Thyroid gland (tissue), 4 donors: ENCODE results near the gene TES. TPM values are rescaled to one million over a fixed set of nuclear protein-coding genes. Genes with fewer than 3 reads are reported as not detected.

Experiments
- DNase-seq, 2 donors: peaks; one replicate each; pipeline ENCODE4 v3.0.0-alpha.2; 2019
- H3K27ac ChIP-seq, 3 donors: fragments of 200-600 bp; sonication (generic); 1 replicate in 2 of 3; 2 replicates in 1 of 3; pipeline ENCODE4 v1.5.1; 2016 to 2019; ENCODE audit warnings: mild to moderate bottlenecking in 1 of 3, moderate library complexity in 1 of 3
- H3K27me3 ChIP-seq: fragments of 200-600 bp; sonication (generic); one replicate; pipeline ENCODE4 v1.5.1; 2019
- H3K36me3 ChIP-seq, 2 donors: fragments of 200-600 bp; sonication (generic); one replicate each; pipeline ENCODE4 v1.5.1; 2016 to 2019
- H3K4me1 ChIP-seq, 2 donors: fragments of 200-600 bp; sonication (generic); one replicate each; pipeline ENCODE4 v1.5.1; 2017 to 2019
- H3K4me3 ChIP-seq, 3 donors: fragments of 200-600 bp; sonication (generic); replicated peaks in 1 of 3; 1 replicate in 2 of 3; 2 replicates in 1 of 3; pipeline ENCODE4 v1.5.1; 2016; ENCODE audit warnings: mild to moderate bottlenecking in 1 of 3
- H3K9me3 ChIP-seq: fragments of 200-600 bp; sonication (generic); one replicate; pipeline ENCODE4 v1.5.1; 2017
- CTCF ChIP-seq, 6 experiments: fragments of 200-600 bp in 3 of 6; fragments of 450-650 bp in 3 of 6; sonication (generic) in 3 of 6; IDR thresholded peaks; one replicate each; pipeline ENCODE4 v1.5.1; 2016 to 2019; ENCODE audit warnings: antibody characterized with exemption in 6 of 6, mild to moderate bottlenecking in 2 of 6, inconsistent platforms in 1 of 6, moderate library complexity in 1 of 6
- POLR2A ChIP-seq, 2 donors: fragments of 450-650 bp; IDR thresholded peaks; one replicate each; pipeline ENCODE4 v1.6.1; 2017; ENCODE audit warnings: antibody characterized with exemption in 2 of 2, mild to moderate bottlenecking in 2 of 2, moderate library complexity in 1 of 2
- WGBS, 2 donors: methylation state at CpG; one replicate each; pipeline ENCODE4 v1.1.5; 2017; 5-methylcytosine and 5-hydroxymethylcytosine counted together
- intact Hi-C: fragments of 100-400 bp; cut with DNase I; formaldehyde crosslinking; loops from one replicate; pipeline ENCODE4 v1.15.1; 2023
- total RNA-seq, 4 donors: library from RNA; depleted of rRNA; stranded (reverse); fragments of >200 nt; gene quantifications; one replicate each; pipeline ENCODE4 v1.2.3, GENCODE V29; 2016

Gene TES
- total RNA-seq, 4 donors from 2014 or later: 148 to 177 (median 158) TPM

- no peaks in the 10 kb centered on the region for H3K9me3 ChIP-seq
- H3K4me1 ChIP-seq: peaks cover 13 to 19% of the 10 kb centered on the region in 2 donors
- no peak for DNase-seq
- no peak overlapping the region for H3K4me3 ChIP-seq
- no peaks in the 10 kb centered on the region for H3K36me3 ChIP-seq
- TF ChIP-seq CTCF (IDR thresholded peaks at IDR 0.05) (no peak), POLR2A (IDR thresholded peaks at IDR 0.05) (no peak)
- intact Hi-C loops: no loop called here
- no peak overlapping the region for H3K27ac ChIP-seq
- 85 to 90% methylated on average over 2 of the region's 2 CpGs for WGBS, 2 donors
- no peaks in the 10 kb centered on the region for H3K27me3 ChIP-seq
Measured at GRCh38 chr7:116165717-116166116, 44.6 kb upstream of the TES start.

DNA sequence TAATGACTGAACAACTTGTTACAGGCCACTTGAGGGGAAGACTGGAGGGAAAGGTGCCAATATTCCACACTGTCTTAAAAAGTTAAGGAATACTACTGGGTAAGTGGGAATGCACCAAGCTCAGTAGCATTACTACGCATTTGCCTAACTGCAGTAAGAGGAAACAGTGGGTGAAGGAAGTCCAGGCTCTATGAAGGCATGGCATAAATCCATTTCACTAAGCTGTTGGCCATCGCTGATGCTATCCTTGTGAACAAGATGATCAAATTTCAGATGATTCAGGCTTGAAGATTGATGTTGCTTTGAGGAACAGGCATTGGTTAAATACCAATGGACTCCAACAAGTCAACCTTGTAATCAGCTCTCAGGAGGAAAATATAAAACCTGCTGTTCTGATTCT is 44.2 kb upstream of the TES start:
- Histone ChIP-seq H3K27me3 (no peaks in the 10 kb centered on the region), H3K9me3 (no peaks in the 10 kb centered on the region), H3K4me1 (peaks cover 13 to 19% of the 10 kb centered on the region in 2 donors), H3K36me3 (no peaks in the 10 kb centered on the region), H3K4me3 (no peak overlapping the region), H3K27ac (no peak overlapping the region)
- 93 to 94% methylated on average over 2 of the region's 2 CpGs for WGBS, 2 donors
- DNase-seq: no peak
- intact Hi-C loops: no loop called here
- TF ChIP-seq CTCF (IDR thresholded peaks at IDR 0.05): no peak
- TF ChIP-seq POLR2A (IDR thresholded peaks at IDR 0.05): no peak

DNA sequence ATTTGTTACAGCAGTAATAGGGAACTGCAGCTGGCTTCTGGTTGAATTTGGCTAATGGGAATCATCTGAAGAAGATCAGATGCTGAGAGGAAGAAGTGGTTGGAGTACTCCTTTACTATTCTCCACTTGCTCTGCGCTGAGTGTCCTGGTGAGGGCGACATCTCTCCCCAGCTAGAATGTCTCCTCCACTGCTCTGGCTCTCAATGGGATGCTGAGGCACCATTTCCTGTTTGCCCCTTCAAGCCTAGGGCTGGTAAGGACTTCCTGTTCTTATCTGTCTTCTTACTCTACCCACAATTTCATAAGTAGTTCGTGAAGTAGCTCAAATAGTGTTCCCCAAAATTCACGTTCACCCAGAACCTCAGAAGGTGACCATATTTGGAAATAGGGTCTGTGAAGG is 43.2 kb upstream of the TES start:
- intact Hi-C loops: no loop called here
- TF ChIP-seq POLR2A (IDR thresholded peaks at IDR 0.05) (no peak), CTCF (IDR thresholded peaks at IDR 0.05) (no peak)
- no peaks in the 10 kb centered on the region for H3K9me3 ChIP-seq
- H3K27me3 ChIP-seq: no peaks in the 10 kb centered on the region
- H3K4me3 ChIP-seq: no peak overlapping the region
- no peak overlapping the region for H3K27ac ChIP-seq
- H3K36me3 ChIP-seq: no peaks in the 10 kb centered on the region
- no peak for DNase-seq
- H3K4me1 ChIP-seq: peaks cover 9 to 16% of the 10 kb centered on the region in 2 donors
- 70 to 84% methylated on average over 4 of the region's 4 CpGs for WGBS, 2 donors

- intact Hi-C loops: no loop called here
- 50 to 59% methylated on average over 1 of the region's 1 CpG for WGBS, 2 donors
- TF ChIP-seq CTCF (IDR thresholded peaks at IDR 0.05) (no peak), POLR2A (IDR thresholded peaks at IDR 0.05) (no peak)
Measured at GRCh38 chr7:116169060-116169459, 41.3 kb upstream of the TES start.

DNA sequence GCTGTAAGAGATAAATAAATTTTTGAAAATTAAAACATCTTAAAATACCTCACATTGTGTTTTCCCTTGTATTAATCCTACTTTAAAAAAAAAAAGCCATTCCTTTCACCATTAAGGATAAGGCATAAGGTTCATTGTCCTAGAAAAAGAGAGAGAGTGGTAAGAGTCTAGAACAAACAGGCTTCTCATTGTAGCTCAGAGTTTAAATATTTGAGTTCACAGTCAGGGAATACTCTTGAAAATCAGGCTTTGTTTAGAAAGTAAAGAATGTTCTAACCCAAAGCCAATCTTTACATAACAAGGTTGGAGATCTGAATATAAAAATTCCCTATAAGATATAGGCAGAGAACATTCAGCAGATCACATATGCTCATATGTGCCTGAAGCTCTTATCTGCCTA is 40.2 kb upstream of the TES start:
- Histone ChIP-seq H3K4me3 (no peak overlapping the region), H3K9me3 (no peaks in the 10 kb centered on the region), H3K27me3 (no peaks in the 10 kb centered on the region), H3K36me3 (no peaks in the 10 kb centered on the region), H3K4me1 (peaks cover 0 to 10% of the 10 kb centered on the region in 2 donors), H3K27ac (peak overlapping the region in 2 of 3 donors; percentile 36 to 37)
- intact Hi-C loops: loop anchor here (10.0 kb wide), 1 partner anchor 635 kb away; no protein-coding TSS in a partner anchor
- no peak for TF ChIP-seq POLR2A (IDR thresholded peaks at IDR 0.05)
- no peak for TF ChIP-seq CTCF (IDR thresholded peaks at IDR 0.05)
- no peak for DNase-seq

More at GRCh38 chr7:116169060-116169459, 41.3 kb upstream of the TES start:
- no peak for DNase-seq
- Histone ChIP-seq H3K4me1 (peaks cover 0 to 10% of the 10 kb centered on the region in 2 donors), H3K27ac (no peak overlapping the region), H3K36me3 (no peaks in the 10 kb centered on the region), H3K4me3 (no peak overlapping the region), H3K9me3 (no peaks in the 10 kb centered on the region), H3K27me3 (no peaks in the 10 kb centered on the region)
